Measurements from ENCODE around the gene GYS1.
"Not testable (repeated sequence)": the region's sequence is repeated elsewhere in the genome, so short reads cannot be mapped to it uniquely, and the experiment has no call there.

The GYS1 gene

DNA sequence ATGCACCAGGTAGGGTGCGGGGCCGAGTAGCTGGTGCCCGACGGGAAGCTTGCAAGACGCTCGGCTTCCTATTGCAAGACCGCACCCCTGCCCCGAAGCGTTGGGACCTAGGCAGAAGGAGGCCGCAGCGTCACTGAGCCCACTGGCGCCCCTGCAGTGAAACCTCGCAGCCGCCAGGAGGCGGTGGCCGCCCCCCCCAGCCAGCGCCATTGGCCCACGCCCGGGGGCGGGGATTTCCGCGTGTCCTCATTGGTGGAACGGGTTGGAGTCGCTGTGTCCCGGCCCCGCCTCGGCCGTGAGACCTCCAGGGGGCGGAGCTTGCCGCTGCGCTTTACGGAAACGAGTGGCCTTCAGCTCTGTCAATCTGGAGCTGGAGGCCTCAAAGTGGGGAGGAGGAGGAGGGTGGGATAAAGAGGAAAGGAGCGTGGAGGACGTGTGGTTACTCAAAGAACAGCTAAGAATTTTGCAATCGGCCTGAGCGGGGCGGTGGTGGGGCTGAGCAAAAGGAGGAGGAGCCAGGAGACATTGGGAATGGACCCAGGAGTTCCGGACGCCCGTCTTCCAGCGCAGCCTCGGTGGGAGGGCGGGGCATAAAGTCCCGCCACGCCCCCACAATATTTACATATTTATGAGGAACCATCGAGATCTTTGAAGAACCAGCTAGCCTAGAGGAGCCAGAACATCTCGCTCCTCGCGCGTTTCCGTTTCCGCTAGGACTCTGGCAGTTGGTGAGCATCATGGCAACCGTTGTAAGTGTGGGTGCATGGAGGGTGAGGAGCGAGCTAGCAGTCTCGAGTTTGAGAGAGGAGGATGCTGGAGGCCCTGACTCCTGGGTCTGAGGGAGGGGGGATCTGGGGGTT, at the start of gene GYS1, which contains the start of gene RUVBL2:
GYS1 (minus strand) TSS at position 135 of the 860 bp plus-strand sequence. CDS start 197 bp downstream, outside the sequence.
RUVBL2 (plus strand) TSS at position 713 of the 860 bp plus-strand sequence; CDS start at position 738, 25 bp downstream.
- FAIRE-seq (peak; percentile 83), DNase-seq (ENCODE audit: low spot score) (peak; percentile 96)

DNA sequence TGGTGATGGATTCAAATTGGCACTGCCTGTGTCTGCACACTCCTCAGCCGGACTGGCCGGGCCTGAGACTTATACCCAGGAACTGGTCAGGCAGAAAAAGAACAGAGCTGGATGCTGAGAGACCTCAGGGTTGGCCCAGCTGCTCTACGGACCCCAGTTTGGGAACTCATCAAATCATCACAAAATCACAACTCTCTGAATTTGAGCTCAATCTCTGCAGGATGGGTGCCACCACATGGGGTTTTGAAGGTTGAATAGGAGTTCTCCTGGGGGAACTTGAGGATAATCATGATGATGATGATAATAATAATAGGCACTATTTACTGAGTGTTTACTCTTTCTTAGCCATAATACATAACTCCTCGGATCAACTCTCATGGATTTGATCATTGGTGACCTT, 49.6 kb upstream of the GYS1 start:
- not testable (repeated sequence) for FAIRE-seq; DNase-seq (ENCODE audit: low spot score)

DNA sequence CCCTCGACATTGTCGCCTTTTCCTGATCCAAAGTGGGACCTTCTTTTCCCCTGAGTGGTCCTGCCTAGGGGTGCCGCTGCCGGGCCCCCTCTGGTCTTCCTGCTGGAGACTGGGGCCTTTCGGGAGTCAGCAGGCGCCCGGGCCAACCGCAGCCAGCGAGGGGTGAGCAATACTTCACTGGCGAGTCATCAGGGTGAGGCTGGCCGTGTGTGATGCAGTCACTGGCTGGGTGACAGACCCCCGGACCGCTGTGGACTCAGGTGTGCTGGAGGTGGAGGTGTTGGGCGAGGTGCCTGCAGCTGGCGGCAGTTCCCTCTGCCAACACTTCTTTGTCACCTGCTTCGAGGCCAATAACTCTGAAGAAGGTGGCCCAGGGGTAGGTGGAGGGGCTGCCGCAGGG, 49.1 kb upstream of the GYS1 start:
- no peak for FAIRE-seq
- peak; percentile 60 for DNase-seq (ENCODE audit: low spot score)

DNA sequence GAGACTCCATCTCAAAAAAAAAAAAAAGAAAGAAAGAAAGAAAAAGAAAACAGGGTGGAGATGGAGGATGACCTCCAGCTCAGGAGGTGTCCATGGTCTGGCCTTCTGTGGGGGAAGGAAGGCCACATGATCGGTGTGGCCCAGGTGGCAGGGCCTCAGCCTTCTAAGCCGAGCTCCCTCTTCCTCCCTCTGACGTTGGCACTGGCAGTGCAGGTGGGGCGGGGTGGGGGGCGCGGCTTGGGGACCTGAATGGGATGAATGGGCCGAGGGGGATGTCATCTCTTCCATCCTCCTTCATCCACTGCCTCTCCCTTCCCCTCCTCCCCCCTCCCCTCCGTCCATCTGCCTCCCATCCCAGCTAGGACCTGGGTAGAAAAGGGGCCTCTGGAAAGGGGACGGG, 46.6 kb upstream of the GYS1 start:
- not testable (repeated sequence) for FAIRE-seq; DNase-seq (ENCODE audit: low spot score)

DNA sequence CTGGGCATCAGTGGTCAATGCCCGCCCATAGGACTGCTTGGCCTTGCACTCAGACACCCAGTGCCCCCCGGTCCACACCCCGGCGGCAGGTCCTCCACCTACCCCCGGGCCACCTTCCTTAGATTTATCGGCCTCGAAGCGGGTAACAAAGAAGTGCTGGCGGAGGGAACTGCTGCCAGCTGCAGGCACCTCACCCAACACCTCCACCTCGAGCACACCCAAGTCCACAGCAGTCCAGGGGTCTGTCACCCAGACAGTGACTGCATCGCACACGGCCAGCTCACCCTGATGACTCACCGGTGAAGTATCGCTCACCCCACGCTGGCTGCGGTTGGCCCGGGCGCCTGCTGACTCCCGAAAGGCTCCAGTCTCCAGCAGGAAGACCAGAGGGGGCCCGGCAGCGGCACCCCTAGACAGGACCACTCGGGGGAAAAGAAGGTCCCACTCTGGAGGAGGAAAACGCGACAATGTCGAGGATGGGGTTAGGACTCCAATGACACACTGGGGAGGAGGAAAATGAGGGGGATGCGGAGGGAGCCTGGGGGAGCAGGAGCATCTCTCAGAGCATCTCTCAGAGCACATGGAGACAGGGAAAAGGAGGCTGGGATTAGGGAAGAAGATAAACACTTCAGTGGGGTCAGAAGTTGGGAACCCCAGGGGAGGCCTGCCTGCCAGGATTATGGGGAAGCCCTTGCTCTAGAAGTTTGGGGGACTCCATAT, 45.6 kb upstream of the GYS1 start:
- peak; percentile 79 for FAIRE-seq
- DNase-seq (ENCODE audit: low spot score): peak; percentile 90

GRCh38 chr19:49038111-49038510, 45.0 kb upstream of the GYS1 start:
- DNase-seq (ENCODE audit: low spot score); FAIRE-seq: not testable (repeated sequence)

GRCh38 chr19:49036815-49037214, 43.7 kb upstream of the GYS1 start, which contains the start of gene CGB1:
Gene CGB1 (minus strand): TSS chr19:49036895. CDS start chr19:49036711, 184 bp downstream.
- not testable (repeated sequence) for FAIRE-seq; DNase-seq (ENCODE audit: low spot score)

- FAIRE-seq; DNase-seq (ENCODE audit: low spot score): not testable (repeated sequence)
These were observed 38.7 kb upstream of the GYS1 start, which contains the start of gene CGB2 for GRCh38 chr19:49031642-49032301. Gene CGB2 (plus strand): TSS chr19:49031890. CDS start chr19:49032096, 206 bp downstream.

GRCh38 chr19:49030323-49030722, 37.2 kb upstream of the GYS1 start:
- FAIRE-seq; DNase-seq (ENCODE audit: low spot score): not testable (repeated sequence)

GRCh38 chr19:49029749-49030148, 36.6 kb upstream of the GYS1 start:
- peak; percentile 49 for DNase-seq (ENCODE audit: low spot score)
- not testable (repeated sequence) for FAIRE-seq

DNA sequence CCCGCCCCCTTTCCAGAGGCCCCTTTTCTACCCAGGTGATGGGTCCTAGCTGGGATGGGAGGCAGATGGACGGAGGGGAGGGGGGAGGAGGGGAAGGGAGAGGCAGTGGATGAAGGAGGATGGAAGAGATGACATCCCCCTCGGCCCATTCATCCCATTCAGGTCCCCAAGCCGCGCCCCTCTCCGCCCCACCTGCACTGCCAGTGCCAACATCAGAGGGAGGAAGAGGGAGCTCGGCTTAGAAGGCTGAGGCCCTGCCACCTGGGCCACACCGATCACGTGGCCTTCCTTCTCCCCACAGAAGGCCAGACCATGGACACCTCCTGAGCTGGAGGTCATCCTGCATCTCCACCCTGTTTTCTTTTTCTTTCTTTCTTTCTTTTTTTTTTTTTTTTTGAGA, 35.6 kb upstream of the GYS1 start:
- not testable (repeated sequence) for DNase-seq (ENCODE audit: low spot score); FAIRE-seq

DNA sequence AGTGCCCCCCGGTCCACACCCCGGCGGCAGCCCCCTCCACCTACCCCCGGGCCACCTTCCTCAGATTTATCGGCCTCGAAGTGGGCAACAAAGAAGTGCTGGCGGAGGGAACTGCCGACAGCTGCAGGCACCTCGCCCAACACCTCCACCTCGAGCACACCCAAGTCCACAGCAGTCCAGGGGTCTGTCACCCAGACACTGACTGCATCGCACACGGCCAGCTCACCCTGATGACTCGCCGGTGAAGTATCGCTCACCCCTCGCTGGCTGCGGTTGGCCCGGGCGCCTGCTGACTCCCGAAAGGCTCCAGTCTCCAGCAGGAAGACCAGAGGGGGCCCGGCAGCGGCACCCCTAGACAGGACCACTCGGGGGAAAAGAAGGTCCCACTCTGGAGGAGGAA, 32.5 kb upstream of the GYS1 start:
- not testable (repeated sequence) for FAIRE-seq
- DNase-seq (ENCODE audit: low spot score): peak; percentile 22

- FAIRE-seq; DNase-seq (ENCODE audit: low spot score): not testable (repeated sequence)
These were observed 32.0 kb upstream of the GYS1 start for GRCh38 chr19:49025088-49025487.

DNA sequence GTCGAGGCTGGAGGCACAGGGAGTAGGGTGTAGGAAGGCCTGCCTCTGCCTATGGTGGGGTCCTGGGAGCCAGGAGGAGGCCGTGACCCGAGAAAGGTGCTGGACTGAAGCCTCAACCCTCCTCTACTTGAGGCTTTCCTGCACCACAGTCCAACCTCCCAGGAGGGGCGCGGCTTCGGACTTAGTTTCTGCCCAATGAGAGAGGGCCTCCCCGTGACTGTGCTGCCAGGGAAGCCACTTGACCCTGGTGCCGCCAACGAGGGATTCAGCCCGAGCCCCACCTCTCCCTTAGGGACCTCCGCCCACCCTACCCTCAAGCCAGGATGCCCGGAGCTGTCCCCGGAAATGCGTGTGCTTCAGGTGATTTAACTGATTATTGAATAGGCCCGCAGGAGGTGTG, 31.1 kb upstream of the GYS1 start, which contains the start of gene CGB3:
CGB3 (minus strand) TSS at position 101 of the 400 bp plus-strand sequence. CDS start 362 bp downstream, outside the sequence.
- not testable (repeated sequence) for DNase-seq (ENCODE audit: low spot score); FAIRE-seq

DNA sequence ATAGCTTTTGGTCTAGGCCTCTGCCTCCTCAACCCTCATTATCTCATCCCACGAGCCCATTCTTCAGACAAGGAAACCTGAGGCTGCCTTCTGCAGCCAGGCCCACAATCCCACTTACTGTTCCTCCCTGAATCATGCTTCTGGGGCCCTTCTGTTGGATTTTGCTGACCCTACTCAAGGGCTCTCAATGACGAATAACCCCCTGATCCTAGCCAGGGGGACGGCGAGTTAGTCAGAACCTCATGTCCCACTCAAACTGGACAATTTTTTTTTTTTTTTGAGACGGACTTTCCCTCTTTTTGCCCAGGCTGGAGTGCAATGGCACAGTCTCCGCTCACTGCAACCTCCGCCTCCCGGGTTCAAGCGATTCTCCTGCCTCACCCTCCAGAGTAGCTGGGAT, 29.0 kb upstream of the GYS1 start:
- FAIRE-seq: no peak

GRCh38 chr19:49020931-49021895, 28.1 kb upstream of the GYS1 start:
- DNase-seq (ENCODE audit: low spot score): peak; percentile 91

More for the DNA sequence above, 29.0 kb upstream of the GYS1 start:
- no peak for DNase-seq (ENCODE audit: low spot score)

DNA sequence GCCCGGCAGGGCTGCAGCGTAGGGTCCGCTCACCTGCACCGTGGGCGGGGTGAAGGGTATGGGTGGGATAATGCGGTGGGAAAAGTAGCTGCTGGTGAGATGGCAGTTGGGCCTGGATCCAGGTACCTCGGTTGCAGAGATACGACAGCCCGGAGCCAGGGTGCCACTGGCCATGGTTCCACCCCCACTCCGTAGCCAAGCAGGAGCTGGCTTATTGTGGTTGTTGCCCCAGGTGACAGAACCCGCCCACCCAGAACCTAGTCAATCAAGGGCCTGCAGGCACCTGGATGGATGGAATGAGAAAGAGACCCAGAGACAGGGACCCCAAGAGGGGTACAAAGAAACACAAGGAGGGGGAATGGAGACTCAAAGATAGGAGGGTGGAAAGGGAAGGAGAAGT, 27.2 kb upstream of the GYS1 start:
- DNase-seq (ENCODE audit: low spot score) (no peak), FAIRE-seq (no peak)

More at GRCh38 chr19:49020931-49021895, 28.1 kb upstream of the GYS1 start:
- peak; percentile 46 for FAIRE-seq

GRCh38 chr19:49019242-49019932, 26.3 kb upstream of the GYS1 start:
- FAIRE-seq (no peak), DNase-seq (ENCODE audit: low spot score) (no peak)
